HG03159 (cell line): ENCODE results near the gene UFSP1.
"Not testable (repeated sequence)": the region's sequence is repeated elsewhere in the genome, so short reads cannot be mapped to it uniquely, and the experiment has no call there.

ENCODE experiments used
- ATAC-seq: cut with Tn5 transposase; IDR thresholded peaks from one replicate; pipeline ENCODE4 v1.9.1; 2021; ENCODE audit warnings: mild to moderate bottlenecking, moderate library complexity; ENCODE audit not compliant: unreplicated experiment

Gene UFSP1

DNA sequence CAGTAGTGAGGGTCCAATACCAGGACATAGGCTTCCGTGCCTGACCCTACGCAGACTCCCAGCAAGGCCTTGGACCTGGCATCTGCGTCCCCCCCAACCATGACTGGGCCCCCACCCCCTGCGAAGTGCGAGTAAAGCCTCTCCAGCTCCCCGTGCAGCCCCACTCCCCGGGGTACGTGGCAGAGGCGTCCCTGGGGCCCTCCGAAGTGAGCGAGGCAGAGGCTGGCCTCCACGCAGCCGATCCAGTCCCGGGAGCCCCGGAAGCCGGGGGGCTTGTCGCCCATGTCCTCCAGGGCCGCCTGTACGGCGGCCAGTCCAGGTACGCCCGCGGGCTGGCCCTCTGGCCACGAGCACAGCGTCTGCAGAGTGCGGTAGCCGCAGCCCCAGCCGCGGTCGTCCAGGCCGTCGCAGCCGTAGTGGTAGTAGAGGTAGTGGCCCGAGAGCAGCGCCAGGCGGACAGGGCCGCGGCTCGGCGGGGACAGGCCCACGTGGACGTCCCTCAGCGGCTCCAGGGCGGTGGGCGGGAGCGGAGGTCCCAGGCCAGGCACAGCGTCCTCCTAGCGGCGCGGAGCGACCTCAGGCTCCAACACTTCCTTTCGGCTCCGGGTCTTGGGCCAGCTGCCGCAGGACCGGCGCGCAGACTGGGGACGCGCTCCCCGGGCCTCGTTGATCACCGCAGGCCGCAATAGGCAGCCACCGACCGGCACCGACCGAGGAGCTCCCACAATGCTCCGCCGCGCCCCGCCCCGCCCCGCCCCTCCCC is at the start of gene UFSP1:
TSS of gene UFSP1 (minus strand) at position 728 of the 763 bp plus-strand sequence. CDS start at position 284, 444 bp downstream.
- ATAC-seq: peak; percentile 17

DNA sequence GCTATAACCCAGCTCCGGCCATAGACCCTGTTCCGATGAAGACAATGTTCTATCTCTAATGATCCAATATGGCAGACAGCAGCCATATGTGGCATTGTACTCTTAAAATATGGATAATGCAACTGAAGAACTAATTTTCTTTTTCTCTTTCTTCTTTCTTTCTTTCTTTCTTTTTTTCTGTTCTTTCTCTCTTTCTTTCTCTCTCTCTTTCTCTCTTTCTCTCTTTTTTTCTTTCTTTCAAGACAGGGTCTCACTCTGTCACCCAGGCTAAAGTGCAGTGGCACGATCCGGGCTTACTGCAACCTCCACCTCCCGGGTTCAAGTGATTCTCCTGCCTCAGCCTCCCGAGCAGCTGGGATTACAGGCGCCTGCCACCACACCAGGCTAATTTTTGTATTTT is 46.7 kb upstream of the UFSP1 start:
- ATAC-seq: not testable (repeated sequence)

DNA sequence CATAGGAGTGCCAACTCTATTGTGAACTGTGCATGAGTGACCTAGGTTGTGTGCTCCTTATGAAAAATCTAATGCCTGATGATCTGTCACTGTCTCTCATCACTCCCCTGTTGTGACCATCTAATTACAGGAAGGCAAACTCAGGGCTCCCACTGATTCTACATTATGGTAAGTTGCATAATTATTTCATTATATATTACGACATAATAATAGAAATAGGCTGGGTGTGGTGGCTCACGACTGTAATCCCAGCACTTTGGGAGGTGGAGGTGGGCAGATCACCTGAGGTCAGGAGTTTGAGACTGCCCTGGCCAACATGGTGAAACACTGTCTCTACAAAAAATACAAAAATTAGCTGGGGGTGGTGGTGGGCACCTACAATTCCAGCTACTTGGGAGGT is 45.9 kb upstream of the UFSP1 start:
- ATAC-seq: not testable (repeated sequence)

GRCh38 chr7:100933734-100934133 is 44.2 kb upstream of the UFSP1 start:
- no peak for ATAC-seq

- no peak for ATAC-seq
These were observed 40.3 kb upstream of the UFSP1 start for GRCh38 chr7:100929808-100930174.

GRCh38 chr7:100923616-100924015 is 34.1 kb upstream of the UFSP1 start:
- ATAC-seq: not testable (repeated sequence)

- ATAC-seq: no peak
These were observed 31.5 kb upstream of the UFSP1 start for GRCh38 chr7:100921039-100921438.

DNA sequence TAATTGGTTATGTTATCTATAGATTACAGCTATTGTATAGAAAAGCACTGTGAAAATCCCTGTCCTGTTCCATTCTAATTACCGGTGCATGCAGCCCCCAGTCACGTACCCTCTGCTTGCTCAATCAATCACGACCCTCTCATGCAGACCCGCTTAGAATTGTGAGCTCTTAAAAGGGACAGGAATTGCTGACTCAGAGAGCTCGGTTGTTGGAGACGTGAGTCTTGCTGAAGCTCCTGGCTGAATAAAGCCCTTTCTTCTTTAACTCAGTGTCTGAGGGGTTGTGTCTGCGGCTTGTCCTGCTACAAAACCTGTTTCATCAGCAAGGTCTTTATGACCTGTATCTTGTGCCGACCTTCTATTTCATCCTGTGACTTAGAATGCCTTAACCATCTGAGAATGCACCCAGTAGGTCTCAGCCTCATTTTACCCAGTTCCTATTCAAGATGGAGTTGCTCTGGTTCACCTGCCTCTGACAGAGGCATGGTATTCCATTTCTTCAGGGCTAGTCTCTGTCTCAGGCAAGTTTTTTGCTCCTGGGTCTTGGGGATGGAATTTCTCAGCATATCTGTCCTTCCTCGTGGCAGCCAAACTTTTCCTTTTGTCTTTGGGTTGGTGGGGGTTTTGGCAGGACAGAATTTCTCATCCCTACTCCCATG is 30.4 kb upstream of the UFSP1 start:
- ATAC-seq: not testable (repeated sequence)

DNA sequence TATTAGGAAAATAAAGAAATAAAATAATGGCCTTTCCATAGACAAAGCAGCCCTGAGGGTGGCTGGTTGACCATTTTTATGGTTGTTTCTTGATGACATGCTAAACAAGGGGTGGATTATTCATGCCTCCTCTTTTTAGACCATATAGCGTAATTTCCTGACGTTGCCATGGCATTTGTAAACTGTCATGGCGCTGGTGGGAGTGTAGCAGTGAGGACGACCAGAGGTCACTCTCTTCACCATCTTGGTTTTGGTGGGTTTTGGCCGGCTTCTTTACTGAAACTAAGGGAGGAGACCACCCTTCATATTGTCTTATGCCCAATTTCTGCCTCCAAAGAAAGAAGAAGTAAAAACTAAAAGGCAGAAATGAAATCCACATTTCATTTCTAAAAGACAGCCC is 29.8 kb upstream of the UFSP1 start:
- not testable (repeated sequence) for ATAC-seq

DNA sequence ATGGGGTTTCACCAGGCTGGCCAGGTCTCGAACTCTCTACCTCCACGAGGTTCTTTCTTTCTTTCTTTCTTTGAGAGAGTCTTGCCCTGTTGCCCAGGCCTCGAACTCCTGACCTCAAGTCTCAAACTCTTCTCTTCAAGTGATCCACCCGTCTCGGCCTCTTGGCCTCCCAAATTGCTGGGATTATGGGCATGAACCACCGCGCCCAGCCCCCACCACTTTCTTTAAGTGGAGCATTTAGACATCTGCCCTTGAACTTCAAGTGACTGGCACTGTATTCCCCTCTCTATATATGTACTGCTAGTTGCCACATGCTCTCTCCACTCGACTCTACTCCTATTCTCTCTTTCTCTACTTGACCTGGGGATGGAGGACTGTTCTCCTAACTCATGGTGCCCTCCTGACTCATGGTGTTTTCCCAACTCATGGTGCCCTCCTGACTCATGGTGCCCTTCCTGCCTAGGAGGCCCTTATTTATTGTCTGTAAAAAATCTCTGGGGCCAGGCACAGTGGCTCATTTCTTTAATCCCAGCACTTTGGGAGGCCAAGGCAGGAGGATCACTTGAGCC is 25.4 kb upstream of the UFSP1 start:
- ATAC-seq: no peak

DNA sequence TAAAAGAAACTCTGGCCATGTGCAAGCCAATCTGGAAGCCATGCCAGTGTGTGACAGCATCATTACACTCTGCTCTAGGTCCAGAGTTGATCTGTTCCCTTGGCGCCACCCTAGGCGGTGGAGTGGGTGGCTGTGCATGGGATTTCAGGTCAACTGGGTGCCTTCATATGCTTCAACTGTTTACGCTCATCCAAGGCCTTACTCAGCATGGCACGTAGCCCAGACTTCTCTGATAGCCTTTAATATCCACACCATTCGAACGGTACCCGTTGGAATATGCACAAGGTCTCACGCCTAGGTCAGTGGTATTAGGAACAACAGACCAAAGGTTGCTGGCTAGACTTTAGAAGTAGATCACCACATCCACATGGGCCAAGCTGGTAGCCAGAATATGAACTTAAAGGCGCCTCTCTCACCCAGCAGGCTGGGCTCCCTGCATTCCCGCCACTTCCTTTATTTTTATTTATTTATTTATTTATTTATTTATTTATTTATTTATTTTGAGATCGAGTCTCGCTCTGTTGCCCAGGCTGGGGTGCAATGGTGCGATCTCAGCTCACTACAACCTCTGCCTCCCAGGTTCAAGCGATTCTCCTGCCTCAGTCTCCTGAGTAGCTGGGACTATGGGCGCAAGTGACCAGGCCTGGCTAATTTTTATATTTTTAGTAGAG is 24.8 kb upstream of the UFSP1 start:
- no peak for ATAC-seq

GRCh38 chr7:100911484-100911883 is 22.0 kb upstream of the UFSP1 start:
- no peak for ATAC-seq

DNA sequence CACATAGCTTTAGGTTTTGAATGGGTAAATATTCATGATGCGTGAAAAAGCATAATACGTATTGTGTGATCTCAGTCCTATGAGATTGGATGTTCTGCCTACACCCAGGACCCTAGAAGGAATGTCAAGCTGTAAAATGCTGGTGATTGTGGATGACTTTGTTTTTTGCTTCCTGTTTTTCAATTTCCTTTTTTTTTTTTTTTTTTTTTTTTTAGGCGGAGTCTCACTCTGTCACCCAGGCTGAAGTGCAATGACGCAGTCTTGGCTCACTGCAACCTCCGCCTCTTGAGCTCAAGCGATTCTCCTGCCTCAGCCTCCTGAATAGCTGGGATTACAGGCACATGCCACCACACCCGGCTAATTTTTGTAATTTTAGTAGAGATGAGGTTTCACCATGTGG is 20.9 kb upstream of the UFSP1 start:
- ATAC-seq: not testable (repeated sequence)

DNA sequence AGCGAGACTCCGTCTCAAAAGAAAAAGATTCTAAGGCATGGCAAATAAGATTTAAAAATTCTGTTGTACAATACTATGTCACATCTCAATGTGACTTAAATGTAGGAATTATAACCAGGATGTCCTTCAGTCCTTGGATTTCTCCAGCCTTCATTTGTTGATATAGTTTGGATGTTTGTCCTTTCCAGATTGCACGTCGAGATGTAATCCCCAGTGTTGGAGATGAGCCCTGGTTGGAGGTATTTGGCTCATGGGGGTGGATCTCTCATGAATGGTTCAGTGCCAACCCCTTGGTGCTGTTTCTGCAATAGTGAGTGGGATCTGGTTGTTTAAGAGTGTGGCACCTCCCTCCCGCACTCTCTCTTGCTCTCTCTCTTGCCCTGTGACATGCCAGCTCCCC is 19.0 kb upstream of the UFSP1 start:
- no peak for ATAC-seq

DNA sequence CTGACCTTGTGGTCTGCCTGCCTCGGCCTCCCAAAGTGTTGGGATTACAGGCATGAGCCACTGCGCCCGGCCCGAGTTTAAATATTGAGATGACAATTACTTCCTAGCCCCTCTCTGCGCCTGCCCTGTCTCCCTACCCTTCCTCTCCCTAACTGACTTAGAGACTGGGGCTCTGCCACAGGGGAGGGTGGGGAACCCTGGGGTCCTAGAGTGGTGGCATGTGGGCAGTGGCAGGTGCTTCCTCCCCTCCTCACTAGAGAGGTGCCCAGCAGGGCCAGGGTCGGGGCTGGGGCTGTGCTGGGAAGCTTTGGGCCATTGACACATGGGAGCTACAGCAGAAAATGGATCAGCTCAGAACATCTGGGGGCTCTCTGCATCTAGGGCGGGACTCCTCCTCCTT is 13.1 kb upstream of the UFSP1 start:
- no peak for ATAC-seq

DNA sequence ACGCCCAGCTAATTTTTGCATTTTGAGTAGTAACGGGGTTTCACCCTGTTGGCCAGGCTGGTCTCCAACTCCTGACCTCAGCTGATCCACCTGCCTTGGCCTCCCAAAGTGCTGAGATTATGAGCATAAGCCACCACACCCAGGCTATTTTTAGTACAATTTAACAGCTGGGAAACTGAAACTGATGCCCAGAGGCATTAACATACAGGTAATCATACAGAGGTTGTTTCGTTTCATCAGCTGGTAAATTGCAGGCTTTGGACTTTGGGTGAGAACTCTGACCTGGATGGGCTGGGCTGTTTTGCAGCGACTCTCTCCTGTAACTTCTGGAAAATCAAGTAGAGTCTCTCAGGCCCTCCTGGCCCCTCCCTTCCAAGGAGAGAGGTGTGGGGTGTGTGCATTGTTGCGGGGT is 12.4 kb upstream of the UFSP1 start:
- no peak for ATAC-seq

GRCh38 chr7:100900978-100901377 is 11.5 kb upstream of the UFSP1 start:
- ATAC-seq: no peak

DNA sequence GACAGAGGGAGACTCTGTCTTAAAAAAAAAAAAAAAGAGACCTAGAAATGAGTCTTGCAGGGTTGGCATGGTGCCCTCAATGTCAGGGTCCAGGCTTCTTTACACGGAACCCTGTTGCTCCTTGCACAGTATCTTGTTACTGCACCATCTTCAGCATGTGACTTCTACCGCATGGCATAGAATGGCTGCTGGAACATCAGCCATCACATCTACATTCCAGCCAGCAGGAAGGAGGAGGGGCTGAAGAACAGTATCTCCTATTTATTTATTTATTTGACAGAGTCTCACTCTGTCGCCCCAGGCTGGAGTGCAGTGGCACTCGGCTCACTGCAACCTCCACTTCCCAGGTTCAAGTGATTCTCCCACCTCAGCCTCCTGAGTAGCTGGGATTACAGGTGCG is 9.9 kb upstream of the UFSP1 start:
- ATAC-seq: no peak

GRCh38 chr7:100897772-100898454 is 8.4 kb upstream of the UFSP1 start:
- ATAC-seq: no peak

DNA sequence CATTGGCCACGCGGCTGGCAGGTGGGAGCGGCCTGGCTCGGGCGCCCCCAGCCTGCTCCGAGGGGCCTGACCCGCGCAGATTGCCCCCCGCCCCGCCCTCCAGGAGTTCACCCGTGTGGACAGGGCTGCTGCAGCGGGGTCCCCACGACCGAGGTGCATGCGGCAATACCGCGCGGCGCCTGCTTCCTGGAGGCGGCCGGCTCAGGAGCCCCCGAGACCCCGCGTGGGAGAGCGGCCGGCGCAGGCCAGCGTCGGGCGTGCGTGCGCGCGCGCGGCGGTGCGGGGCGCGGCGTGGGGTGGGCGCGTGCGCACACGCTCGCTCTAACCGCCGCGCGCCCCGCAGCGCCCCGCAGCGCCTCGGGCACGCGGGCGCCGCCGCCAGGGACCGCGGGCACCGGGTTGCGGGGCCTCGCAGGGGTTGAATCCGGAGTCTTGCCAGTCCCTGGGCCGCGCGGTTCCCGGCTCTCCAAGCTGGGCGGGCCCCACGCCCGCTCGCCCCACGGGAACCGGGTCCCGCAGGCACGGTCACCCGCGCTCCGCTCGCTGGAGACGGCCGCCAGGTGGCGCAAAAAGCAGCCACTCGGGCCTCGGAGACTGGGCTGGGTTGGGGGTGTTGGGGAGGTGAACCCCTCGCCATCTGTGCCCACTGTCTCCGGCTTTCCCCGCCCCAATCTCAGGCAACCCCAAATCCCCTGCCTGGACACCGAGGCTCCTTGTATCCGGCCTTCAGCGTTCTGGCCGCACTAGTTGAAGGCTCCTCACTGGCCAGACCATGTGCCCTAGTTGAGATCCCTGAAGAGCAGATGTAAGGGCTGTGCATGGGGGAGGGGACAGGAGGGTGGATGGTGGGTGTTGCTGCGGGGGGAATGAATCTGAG is 7.5 kb upstream of the UFSP1 start:
- no peak for ATAC-seq
